ENCODE results near the gene MDC1. TPM values are rescaled to one million over a fixed set of nuclear protein-coding genes. Genes with fewer than 3 reads are reported as not detected.
A peak's percentile ranks its signal among the peaks of the same experiment; 100 is the strongest.
"Not testable (repeated sequence)": the region's sequence is repeated elsewhere in the genome, so short reads cannot be mapped to it uniquely, and the experiment has no call there.

MDC1 gene
- total RNA-seq, 1 donor from 2014 or later: 5.2 TPM

DNA sequence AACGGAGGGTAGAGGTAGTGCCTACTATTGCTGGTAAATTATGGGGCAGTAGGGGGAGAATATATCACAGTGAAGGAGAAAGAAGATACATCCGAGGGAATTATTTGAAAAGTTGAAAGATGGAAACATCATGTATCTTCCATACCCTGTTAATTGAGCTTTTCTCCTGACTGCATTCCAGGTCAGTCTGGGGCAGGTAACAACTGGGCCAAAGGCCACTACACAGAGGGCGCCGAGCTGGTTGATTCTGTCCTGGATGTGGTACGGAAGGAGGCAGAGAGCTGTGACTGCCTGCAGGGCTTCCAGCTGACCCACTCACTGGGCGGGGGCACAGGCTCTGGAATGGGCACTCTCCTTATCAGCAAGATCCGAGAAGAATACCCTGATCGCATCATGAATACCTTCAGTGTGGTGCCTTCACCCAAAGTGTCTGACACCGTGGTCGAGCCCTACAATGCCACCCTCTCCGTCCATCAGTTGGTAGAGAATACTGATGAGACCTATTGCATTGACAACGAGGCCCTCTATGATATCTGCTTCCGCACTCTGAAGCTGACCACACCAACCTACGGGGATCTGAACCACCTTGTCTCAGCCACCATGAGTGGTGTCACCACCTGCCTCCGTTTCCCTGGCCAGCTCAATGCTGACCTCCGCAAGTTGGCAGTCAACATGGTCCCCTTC, 6.2 kb upstream of the MDC1 start:
- peak overlapping the region; percentile 8 for H3K27ac ChIP-seq (ENCODE audit: low read depth, low read length)
- H3K36me3 ChIP-seq (ENCODE audit: control insufficient read depth in 3 of 3, insufficient read depth in 3 of 3, low read length in 3 of 3): peaks cover 34 to 47% (median 45%) of the 10 kb centered on the region in 3 donors
- not testable (repeated sequence) for H3K27me3 ChIP-seq (ENCODE audit: control insufficient read depth in 3 of 3, insufficient read depth in 3 of 3, low read length in 3 of 3); H3K9me3 ChIP-seq (ENCODE audit: control insufficient read depth in 3 of 3, low read length in 3 of 3); H3K9ac ChIP-seq (ENCODE audit: low read depth in 1 of 3, low read length in 3 of 3); H3K4me3 ChIP-seq (ENCODE audit: low read length in 3 of 3)
- H3K4me1 ChIP-seq (ENCODE audit: control insufficient read depth in 3 of 3, insufficient read depth in 3 of 3, low read length in 3 of 3): peaks cover 28 to 42% (median 32%) of the 10 kb centered on the region in 3 donors

DNA sequence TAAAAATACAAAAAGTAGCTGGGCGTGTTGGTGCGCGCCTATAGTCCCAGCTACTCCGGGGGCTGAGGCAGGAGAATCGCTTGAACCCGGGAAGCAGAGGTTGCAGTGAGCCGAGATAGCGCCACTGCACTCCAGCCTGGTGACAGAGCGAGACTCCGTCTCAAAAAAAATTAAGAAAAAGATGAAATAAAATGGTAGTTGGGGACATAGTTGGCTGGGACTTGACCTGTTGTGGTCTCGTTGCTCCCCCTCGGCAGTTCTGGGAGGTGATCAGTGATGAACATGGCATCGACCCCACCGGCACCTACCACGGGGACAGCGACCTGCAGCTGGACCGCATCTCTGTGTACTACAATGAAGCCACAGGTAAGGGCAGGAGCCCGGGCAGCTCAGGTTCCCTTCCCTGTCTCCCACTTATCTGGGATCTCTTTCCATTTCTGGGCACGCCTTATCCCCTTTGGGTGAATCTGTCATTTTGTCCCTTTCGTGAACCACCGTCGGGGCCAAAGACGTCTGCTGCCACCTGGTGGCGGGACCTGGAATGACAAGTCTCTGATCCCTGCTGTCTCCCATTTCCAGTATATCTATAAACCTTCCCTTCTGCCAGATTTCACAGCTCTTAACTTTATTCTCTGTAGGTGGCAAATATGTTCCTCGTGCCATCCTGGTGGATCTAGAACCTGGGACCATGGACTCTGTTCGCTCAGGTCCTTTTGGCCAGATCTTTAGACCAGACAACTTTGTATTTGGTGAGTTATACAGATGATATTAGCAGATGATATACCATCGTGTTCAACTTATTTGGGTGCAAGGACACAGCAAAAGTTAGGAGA, 5.4 kb upstream of the MDC1 start:
- H3K9ac ChIP-seq (ENCODE audit: low read depth in 1 of 3, low read length in 3 of 3): peak overlapping the region in 2 of 3 donors; percentile 79 to 85
- H3K9me3 ChIP-seq (ENCODE audit: control insufficient read depth in 3 of 3, low read length in 3 of 3): no peaks in the 10 kb centered on the region
- H3K27ac ChIP-seq (ENCODE audit: low read depth, low read length): peak overlapping the region; percentile 95
- H3K4me1 ChIP-seq (ENCODE audit: control insufficient read depth in 3 of 3, insufficient read depth in 3 of 3, low read length in 3 of 3): peaks cover 28 to 42% (median 30%) of the 10 kb centered on the region in 3 donors
- H3K27me3 ChIP-seq (ENCODE audit: control insufficient read depth in 3 of 3, insufficient read depth in 3 of 3, low read length in 3 of 3): no peaks in the 10 kb centered on the region
- H3K4me3 ChIP-seq (ENCODE audit: low read length in 3 of 3): peak overlapping the region; percentile 71 to 81 (median 74)
- peaks cover 29 to 40% (median 38%) of the 10 kb centered on the region in 3 donors for H3K36me3 ChIP-seq (ENCODE audit: control insufficient read depth in 3 of 3, insufficient read depth in 3 of 3, low read length in 3 of 3)

DNA sequence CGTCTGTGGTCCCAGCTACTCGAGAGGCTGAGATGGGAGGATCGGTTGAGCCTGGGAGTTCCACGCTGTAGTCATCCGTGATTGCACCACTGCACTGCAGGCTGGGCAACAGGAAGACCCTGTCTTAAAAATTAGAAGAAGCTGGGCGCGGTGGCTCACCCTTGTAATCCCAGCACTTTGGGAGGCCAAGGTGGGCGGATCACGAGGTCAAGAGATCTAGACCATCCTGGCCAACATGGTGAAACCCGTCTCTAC, 4.9 kb upstream of the MDC1 start:
- H3K9me3 ChIP-seq (ENCODE audit: control insufficient read depth in 3 of 3, low read length in 3 of 3); H3K27me3 ChIP-seq (ENCODE audit: control insufficient read depth in 3 of 3, insufficient read depth in 3 of 3, low read length in 3 of 3): not testable (repeated sequence)
- Histone ChIP-seq H3K4me3 (ENCODE audit: low read length in 3 of 3) (peak overlapping the region; percentile 71 to 81 (median 74)), H3K36me3 (ENCODE audit: control insufficient read depth in 3 of 3, insufficient read depth in 3 of 3, low read length in 3 of 3) (peaks cover 25 to 35% (median 33%) of the 10 kb centered on the region in 3 donors), H3K9ac (ENCODE audit: low read depth in 1 of 3, low read length in 3 of 3) (peak overlapping the region in 2 of 3 donors; percentile 79 to 85), H3K27ac (ENCODE audit: low read depth, low read length) (peak overlapping the region; percentile 95), H3K4me1 (ENCODE audit: control insufficient read depth in 3 of 3, insufficient read depth in 3 of 3, low read length in 3 of 3) (peaks cover 28 to 42% (median 30%) of the 10 kb centered on the region in 3 donors)

DNA sequence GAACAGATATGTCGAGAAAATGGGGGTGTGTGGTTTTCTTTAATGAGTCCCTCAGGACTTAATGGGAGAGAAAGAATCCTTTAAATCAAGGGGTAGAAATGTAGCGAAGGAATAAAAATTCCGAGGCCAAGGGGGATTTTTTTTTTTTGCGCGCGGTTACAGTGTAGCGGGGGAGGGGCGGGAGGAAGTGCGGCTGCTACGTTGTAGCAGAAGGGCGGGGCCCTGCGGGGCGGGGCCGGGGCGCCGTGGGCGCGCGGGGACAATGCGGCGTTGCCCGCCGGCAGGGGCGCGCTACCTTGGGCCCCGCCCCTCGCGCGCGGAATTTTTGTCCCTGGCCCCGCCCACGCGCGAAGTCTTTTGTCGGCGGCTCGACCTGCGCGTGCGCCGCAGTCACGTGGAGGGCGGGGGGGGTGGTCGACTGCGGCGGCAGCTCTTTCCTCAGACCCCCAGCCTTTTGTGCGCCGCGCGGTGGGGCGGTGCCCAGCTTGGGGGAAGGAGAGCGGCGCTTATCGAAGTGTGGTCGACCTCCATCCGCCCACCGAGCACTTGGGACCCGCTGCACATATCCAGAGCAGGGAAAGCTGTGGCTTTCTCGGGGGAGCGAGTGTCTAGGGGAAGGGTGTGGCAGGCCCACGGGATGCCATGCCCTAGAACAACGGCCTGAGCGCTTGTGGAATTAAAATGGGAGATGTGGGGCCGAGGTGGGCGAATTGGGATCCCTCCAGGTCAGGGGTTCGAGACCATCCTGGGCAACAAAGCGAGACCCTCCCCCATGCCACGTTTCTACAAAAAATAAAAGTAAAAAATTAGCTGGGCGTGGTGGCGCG, 4.3 kb upstream of the MDC1 start:
- Histone ChIP-seq H3K4me3 (ENCODE audit: low read length in 3 of 3) (peak overlapping the region; percentile 76 to 98 (median 81)), H3K4me1 (ENCODE audit: control insufficient read depth in 3 of 3, insufficient read depth in 3 of 3, low read length in 3 of 3) (peaks cover 30 to 47% (median 34%) of the 10 kb centered on the region in 3 donors), H3K27me3 (ENCODE audit: control insufficient read depth in 3 of 3, insufficient read depth in 3 of 3, low read length in 3 of 3) (no peaks in the 10 kb centered on the region), H3K9me3 (ENCODE audit: control insufficient read depth in 3 of 3, low read length in 3 of 3) (no peaks in the 10 kb centered on the region), H3K36me3 (ENCODE audit: control insufficient read depth in 3 of 3, insufficient read depth in 3 of 3, low read length in 3 of 3) (peaks cover 25 to 34% (median 33%) of the 10 kb centered on the region in 3 donors), H3K9ac (ENCODE audit: low read depth in 1 of 3, low read length in 3 of 3) (peak overlapping the region; percentile 91 to 93 (median 92)), H3K27ac (ENCODE audit: low read depth, low read length) (peak overlapping the region; percentile 95)

DNA sequence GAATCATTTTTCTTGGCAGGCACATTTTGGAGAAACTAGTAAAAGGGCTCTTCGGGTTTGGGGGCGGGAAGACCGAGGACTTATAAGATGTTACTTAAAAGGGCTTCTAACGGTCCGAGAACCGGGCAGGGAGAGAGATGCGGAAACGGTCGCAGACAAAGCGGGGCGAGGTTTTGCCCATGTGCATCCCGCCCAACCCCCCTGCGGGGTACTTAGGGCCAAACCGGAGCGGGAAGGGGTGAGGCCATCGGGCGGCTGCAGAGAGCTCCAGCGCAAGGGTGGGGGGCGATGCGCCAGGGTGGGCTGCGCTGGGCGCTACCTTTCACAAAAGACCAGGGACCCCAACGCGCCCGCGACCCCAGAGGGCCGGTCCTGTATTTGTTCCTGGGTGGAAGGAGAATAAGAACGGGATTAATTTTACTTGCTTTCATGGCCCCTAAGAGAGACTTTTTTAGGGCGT, 3.7 kb upstream of the MDC1 start:
- Histone ChIP-seq H3K27me3 (ENCODE audit: control insufficient read depth in 3 of 3, insufficient read depth in 3 of 3, low read length in 3 of 3) (no peaks in the 10 kb centered on the region), H3K9me3 (ENCODE audit: control insufficient read depth in 3 of 3, low read length in 3 of 3) (no peaks in the 10 kb centered on the region), H3K9ac (ENCODE audit: low read depth in 1 of 3, low read length in 3 of 3) (peak overlapping the region; percentile 91 to 93 (median 92)), H3K27ac (ENCODE audit: low read depth, low read length) (peak overlapping the region; percentile 95), H3K4me3 (ENCODE audit: low read length in 3 of 3) (peak overlapping the region; percentile 76 to 98 (median 81)), H3K4me1 (ENCODE audit: control insufficient read depth in 3 of 3, insufficient read depth in 3 of 3, low read length in 3 of 3) (peaks cover 30 to 46% (median 35%) of the 10 kb centered on the region in 3 donors), H3K36me3 (ENCODE audit: control insufficient read depth in 3 of 3, insufficient read depth in 3 of 3, low read length in 3 of 3) (peaks cover 22 to 30% (median 30%) of the 10 kb centered on the region in 3 donors)

DNA sequence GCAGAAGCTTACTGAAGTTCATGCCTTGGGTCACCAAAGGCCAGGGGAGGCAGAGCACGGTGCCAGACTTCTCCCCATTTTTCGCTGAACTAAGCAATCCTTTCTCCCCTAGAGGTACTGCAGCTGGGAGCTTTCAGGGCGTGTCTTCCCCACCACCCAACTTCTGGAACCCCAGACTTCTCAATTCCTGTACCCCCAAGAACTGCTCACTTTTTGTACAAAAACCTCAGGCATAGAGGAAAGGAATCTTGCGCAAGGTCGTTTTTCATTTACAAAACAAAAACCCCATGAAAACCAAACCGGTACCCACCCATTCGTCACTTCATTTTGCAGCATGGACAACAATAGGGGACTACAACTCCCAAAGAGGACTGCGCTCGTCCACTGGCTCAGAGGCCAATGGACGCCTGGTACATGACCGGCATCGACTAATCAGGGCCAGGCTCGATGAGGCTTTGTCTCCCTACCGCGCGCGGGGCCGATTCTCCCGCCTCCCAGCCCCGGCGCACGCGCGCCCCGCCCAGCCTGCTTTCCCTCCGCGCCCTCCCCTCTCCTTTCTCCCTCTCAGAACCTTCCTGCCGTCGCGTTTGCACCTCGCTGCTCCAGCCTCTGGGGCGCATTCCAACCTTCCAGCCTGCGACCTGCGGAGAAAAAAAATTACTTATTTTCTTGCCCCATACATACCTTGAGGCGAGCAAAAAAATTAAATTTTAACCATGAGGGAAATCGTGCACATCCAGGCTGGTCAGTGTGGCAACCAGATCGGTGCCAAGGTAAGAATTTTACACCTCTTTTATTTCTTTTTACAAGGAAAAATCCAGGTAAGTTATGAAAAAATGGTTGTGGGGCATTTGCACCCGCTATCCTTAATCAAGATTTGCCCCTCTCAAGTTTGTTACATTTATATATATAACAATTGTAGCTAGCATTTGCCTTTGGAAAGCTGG, 3.0 kb upstream of the MDC1 start, which contains the start of gene TUBB:
TSS of gene TUBB (plus strand) at position 562 of the 947 bp plus-strand sequence. CDS start at position 717, 155 bp downstream.
- Histone ChIP-seq H3K27ac (ENCODE audit: low read depth, low read length) (peak within 1 kb of the TSS; percentile 96), H3K4me1 (ENCODE audit: control insufficient read depth in 3 of 3, insufficient read depth in 3 of 3, low read length in 3 of 3) (peaks cover 28 to 43% (median 35%) of the 10 kb centered on the region in 3 donors), H3K4me3 (ENCODE audit: low read length in 3 of 3) (peak within 1 kb of the TSS; percentile 76 to 98 (median 81)), H3K9me3 (ENCODE audit: control insufficient read depth in 3 of 3, low read length in 3 of 3) (no peaks in the 10 kb centered on the region), H3K9ac (ENCODE audit: low read depth in 1 of 3, low read length in 3 of 3) (peak within 1 kb of the TSS; percentile 91 to 93 (median 92)), H3K27me3 (ENCODE audit: control insufficient read depth in 3 of 3, insufficient read depth in 3 of 3, low read length in 3 of 3) (no peaks in the 10 kb centered on the region), H3K36me3 (ENCODE audit: control insufficient read depth in 3 of 3, insufficient read depth in 3 of 3, low read length in 3 of 3) (peaks cover 20 to 26% (median 24%) of the 10 kb centered on the region in 3 donors)

DNA sequence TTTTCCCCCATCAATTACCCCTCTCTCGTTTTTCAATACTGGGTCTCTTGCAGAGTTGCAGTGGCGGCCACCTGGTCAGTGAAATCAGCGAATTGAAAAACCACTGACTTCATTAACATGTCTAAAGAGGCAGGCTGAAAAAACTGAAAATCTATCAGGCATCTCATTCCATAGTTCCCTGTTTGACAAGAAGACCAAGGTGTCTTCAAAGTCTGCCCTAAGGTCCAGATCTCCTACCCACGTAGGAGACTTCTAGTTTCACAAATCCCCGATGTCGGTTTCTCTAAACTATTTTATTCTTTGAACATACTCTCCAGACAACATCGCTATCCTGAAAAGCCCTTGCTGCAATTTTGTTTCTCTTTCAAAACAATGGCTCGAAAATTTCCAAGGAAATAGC, 2.3 kb upstream of the MDC1 start:
- peaks cover 26 to 37% (median 35%) of the 10 kb centered on the region in 3 donors for H3K4me1 ChIP-seq (ENCODE audit: control insufficient read depth in 3 of 3, insufficient read depth in 3 of 3, low read length in 3 of 3)

DNA sequence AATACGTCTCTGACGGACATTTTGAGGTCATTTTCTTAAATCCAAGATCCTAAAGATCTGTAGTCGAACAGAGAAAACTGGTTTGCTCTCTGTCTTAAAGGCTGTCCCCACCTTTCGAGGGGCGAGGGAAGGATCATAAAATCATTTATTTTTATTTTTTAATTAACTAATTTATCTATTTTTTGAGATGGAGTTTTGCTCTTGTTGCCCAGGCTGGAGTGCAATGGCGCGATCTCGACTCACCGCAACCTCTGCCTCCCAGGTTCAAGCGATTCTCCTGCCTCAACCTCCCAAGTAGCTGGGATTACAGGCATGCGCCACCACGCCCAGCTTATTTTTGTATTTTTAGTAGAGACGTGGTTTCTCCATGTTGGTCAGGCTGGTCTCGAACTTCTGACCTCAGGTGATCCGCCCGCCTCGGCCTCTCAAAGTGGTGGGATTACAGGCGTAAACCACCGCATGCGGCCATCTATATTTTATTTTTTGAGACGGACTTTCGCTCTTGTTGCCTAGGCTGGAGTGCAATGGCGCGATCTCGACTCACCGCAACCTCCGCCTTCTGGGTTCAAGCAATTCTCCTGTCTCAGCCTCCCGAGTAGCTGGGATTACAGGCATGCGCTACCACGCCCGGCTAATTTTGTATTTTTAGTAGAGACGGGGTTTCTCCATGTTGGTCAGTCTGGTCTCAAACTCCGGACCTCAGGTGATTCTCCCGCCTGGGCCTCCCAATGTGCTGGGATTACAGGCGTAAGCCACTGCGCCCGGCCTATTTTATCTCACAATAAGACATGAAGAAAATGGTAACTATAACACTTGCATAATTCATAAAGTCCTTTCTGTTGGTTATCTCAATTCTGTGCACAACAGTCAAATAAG, 1.0 kb upstream of the MDC1 start:
- not testable (repeated sequence) for H3K27me3 ChIP-seq (ENCODE audit: control insufficient read depth in 3 of 3, insufficient read depth in 3 of 3, low read length in 3 of 3); H3K9me3 ChIP-seq (ENCODE audit: control insufficient read depth in 3 of 3, low read length in 3 of 3)
- H3K4me1 ChIP-seq (ENCODE audit: control insufficient read depth in 3 of 3, insufficient read depth in 3 of 3, low read length in 3 of 3): peaks cover 20 to 29% (median 27%) of the 10 kb centered on the region in 3 donors
- peaks cover 20 to 24% (median 24%) of the 10 kb centered on the region in 3 donors for H3K36me3 ChIP-seq (ENCODE audit: control insufficient read depth in 3 of 3, insufficient read depth in 3 of 3, low read length in 3 of 3)
- H3K9ac ChIP-seq (ENCODE audit: low read depth in 1 of 3, low read length in 3 of 3): peak overlapping the region; percentile 76 to 83 (median 77)
- H3K27ac ChIP-seq (ENCODE audit: low read depth, low read length): peak overlapping the region; percentile 96
- peak overlapping the region; percentile 71 to 93 (median 87) for H3K4me3 ChIP-seq (ENCODE audit: low read length in 3 of 3)

More for the DNA sequence above, 2.3 kb upstream of the MDC1 start:
- H3K9me3 ChIP-seq (ENCODE audit: control insufficient read depth in 3 of 3, low read length in 3 of 3): no peaks in the 10 kb centered on the region
- peaks cover 22 to 25% (median 24%) of the 10 kb centered on the region in 3 donors for H3K36me3 ChIP-seq (ENCODE audit: control insufficient read depth in 3 of 3, insufficient read depth in 3 of 3, low read length in 3 of 3)
- H3K9ac ChIP-seq (ENCODE audit: low read depth in 1 of 3, low read length in 3 of 3): peak overlapping the region; percentile 78 to 93 (median 92)
- H3K4me3 ChIP-seq (ENCODE audit: low read length in 3 of 3): peak overlapping the region; percentile 76 to 98 (median 78)
- H3K27ac ChIP-seq (ENCODE audit: low read depth, low read length): peak overlapping the region; percentile 96
- no peaks in the 10 kb centered on the region for H3K27me3 ChIP-seq (ENCODE audit: control insufficient read depth in 3 of 3, insufficient read depth in 3 of 3, low read length in 3 of 3)
